Measurements from ENCODE around the gene ERVFRD-1.

ERVFRD-1 gene

GRCh38 chr6:11066505-11067347 lies 44.8 kb downstream of the ERVFRD-1 start:
- Histone ChIP-seq H3K27ac (ENCODE audit: low read depth, low read length) (no peak overlapping the region), H3K4me1 (ENCODE audit: control insufficient read depth, insufficient read depth, low read length, unreplicated experiment) (no peaks in the 10 kb centered on the region), H3K79me2 (ENCODE audit: control insufficient read depth, insufficient read depth, low read length, unreplicated experiment) (no peaks in the 10 kb centered on the region), H3K36me3 (ENCODE audit: insufficient read depth, low read length) (no peaks in the 10 kb centered on the region), H3K4me3 (ENCODE audit: low read depth, low read length) (no peak overlapping the region), H3K27me3 (ENCODE audit: insufficient read depth, low read length) (no peaks in the 10 kb centered on the region), H2AFZ (ENCODE audit: low read length, unreplicated experiment) (no peak overlapping the region)

- Histone ChIP-seq H3K79me2 (ENCODE audit: control insufficient read depth, insufficient read depth, low read length, unreplicated experiment) (no peaks in the 10 kb centered on the region), H3K4me1 (ENCODE audit: control insufficient read depth, insufficient read depth, low read length, unreplicated experiment) (no peaks in the 10 kb centered on the region), H3K4me3 (ENCODE audit: low read depth, low read length) (no peak overlapping the region), H3K36me3 (ENCODE audit: insufficient read depth, low read length) (no peaks in the 10 kb centered on the region), H3K27ac (ENCODE audit: low read depth, low read length) (no peak overlapping the region), H3K27me3 (ENCODE audit: insufficient read depth, low read length) (no peaks in the 10 kb centered on the region), H2AFZ (ENCODE audit: low read length, unreplicated experiment) (no peak overlapping the region)
Measured at GRCh38 chr6:11065436-11066202, 45.9 kb downstream of the ERVFRD-1 start.

- Histone ChIP-seq H3K27ac (ENCODE audit: low read depth, low read length) (no peak overlapping the region), H3K4me1 (ENCODE audit: control insufficient read depth, insufficient read depth, low read length, unreplicated experiment) (no peaks in the 10 kb centered on the region), H3K4me3 (ENCODE audit: low read depth, low read length) (no peak overlapping the region), H3K79me2 (ENCODE audit: control insufficient read depth, insufficient read depth, low read length, unreplicated experiment) (no peaks in the 10 kb centered on the region), H3K27me3 (ENCODE audit: insufficient read depth, low read length) (no peaks in the 10 kb centered on the region), H2AFZ (ENCODE audit: low read length, unreplicated experiment) (no peak overlapping the region), H3K36me3 (ENCODE audit: insufficient read depth, low read length) (no peaks in the 10 kb centered on the region)
Measured at GRCh38 chr6:11064836-11065235, 46.7 kb downstream of the ERVFRD-1 start.

GRCh38 chr6:11062715-11063114 lies 48.8 kb downstream of the ERVFRD-1 start:
- Histone ChIP-seq H3K4me3 (ENCODE audit: low read depth, low read length) (no peak overlapping the region), H3K4me1 (ENCODE audit: control insufficient read depth, insufficient read depth, low read length, unreplicated experiment) (no peaks in the 10 kb centered on the region), H3K79me2 (ENCODE audit: control insufficient read depth, insufficient read depth, low read length, unreplicated experiment) (no peaks in the 10 kb centered on the region), H2AFZ (ENCODE audit: low read length, unreplicated experiment) (no peak overlapping the region), H3K27me3 (ENCODE audit: insufficient read depth, low read length) (no peaks in the 10 kb centered on the region), H3K27ac (ENCODE audit: low read depth, low read length) (no peak overlapping the region), H3K36me3 (ENCODE audit: insufficient read depth, low read length) (no peaks in the 10 kb centered on the region)

GRCh38 chr6:11062083-11062482 lies 49.4 kb downstream of the ERVFRD-1 start:
- Histone ChIP-seq H3K27ac (ENCODE audit: low read depth, low read length) (no peak overlapping the region), H3K4me1 (ENCODE audit: control insufficient read depth, insufficient read depth, low read length, unreplicated experiment) (no peaks in the 10 kb centered on the region), H2AFZ (ENCODE audit: low read length, unreplicated experiment) (no peak overlapping the region), H3K4me3 (ENCODE audit: low read depth, low read length) (no peak overlapping the region), H3K36me3 (ENCODE audit: insufficient read depth, low read length) (no peaks in the 10 kb centered on the region), H3K79me2 (ENCODE audit: control insufficient read depth, insufficient read depth, low read length, unreplicated experiment) (no peaks in the 10 kb centered on the region), H3K27me3 (ENCODE audit: insufficient read depth, low read length) (no peaks in the 10 kb centered on the region)

GRCh38 chr6:11058406-11058805 lies 53.1 kb downstream of the ERVFRD-1 start:
- Histone ChIP-seq H2AFZ (ENCODE audit: low read length, unreplicated experiment) (no peak overlapping the region), H3K4me3 (ENCODE audit: low read depth, low read length) (no peak overlapping the region), H3K4me1 (ENCODE audit: control insufficient read depth, insufficient read depth, low read length, unreplicated experiment) (peaks cover 11% of the 10 kb centered on the region), H3K27me3 (ENCODE audit: insufficient read depth, low read length) (no peaks in the 10 kb centered on the region), H3K36me3 (ENCODE audit: insufficient read depth, low read length) (no peaks in the 10 kb centered on the region), H3K79me2 (ENCODE audit: control insufficient read depth, insufficient read depth, low read length, unreplicated experiment) (no peaks in the 10 kb centered on the region), H3K27ac (ENCODE audit: low read depth, low read length) (no peak overlapping the region)

GRCh38 chr6:11056871-11057270 lies 54.7 kb downstream of the ERVFRD-1 start:
- Histone ChIP-seq H2AFZ (ENCODE audit: low read length, unreplicated experiment) (no peak overlapping the region), H3K36me3 (ENCODE audit: insufficient read depth, low read length) (no peaks in the 10 kb centered on the region), H3K4me3 (ENCODE audit: low read depth, low read length) (no peak overlapping the region), H3K79me2 (ENCODE audit: control insufficient read depth, insufficient read depth, low read length, unreplicated experiment) (no peaks in the 10 kb centered on the region), H3K27me3 (ENCODE audit: insufficient read depth, low read length) (no peaks in the 10 kb centered on the region), H3K4me1 (ENCODE audit: control insufficient read depth, insufficient read depth, low read length, unreplicated experiment) (peaks cover 11% of the 10 kb centered on the region), H3K27ac (ENCODE audit: low read depth, low read length) (no peak overlapping the region)

- Histone ChIP-seq H3K27me3 (ENCODE audit: insufficient read depth, low read length) (no peaks in the 10 kb centered on the region), H3K4me1 (ENCODE audit: control insufficient read depth, insufficient read depth, low read length, unreplicated experiment) (peaks cover 11% of the 10 kb centered on the region), H2AFZ (ENCODE audit: low read length, unreplicated experiment) (no peak overlapping the region), H3K4me3 (ENCODE audit: low read depth, low read length) (no peak overlapping the region), H3K36me3 (ENCODE audit: insufficient read depth, low read length) (no peaks in the 10 kb centered on the region), H3K79me2 (ENCODE audit: control insufficient read depth, insufficient read depth, low read length, unreplicated experiment) (no peaks in the 10 kb centered on the region), H3K27ac (ENCODE audit: low read depth, low read length) (no peak overlapping the region)
Measured at GRCh38 chr6:11055127-11055627, 56.3 kb downstream of the ERVFRD-1 start.

- peaks cover 11% of the 10 kb centered on the region for H3K4me1 ChIP-seq (ENCODE audit: control insufficient read depth, insufficient read depth, low read length, unreplicated experiment)
- no peaks in the 10 kb centered on the region for H3K36me3 ChIP-seq (ENCODE audit: insufficient read depth, low read length)
Measured at GRCh38 chr6:11054722-11055121, 56.8 kb downstream of the ERVFRD-1 start.

GRCh38 chr6:11053307-11053706 lies 58.2 kb downstream of the ERVFRD-1 start:
- H3K4me3 ChIP-seq (ENCODE audit: low read depth, low read length): no peak overlapping the region
- H3K4me1 ChIP-seq (ENCODE audit: control insufficient read depth, insufficient read depth, low read length, unreplicated experiment): peaks cover 11% of the 10 kb centered on the region
- no peaks in the 10 kb centered on the region for H3K79me2 ChIP-seq (ENCODE audit: control insufficient read depth, insufficient read depth, low read length, unreplicated experiment)
- no peak overlapping the region for H2AFZ ChIP-seq (ENCODE audit: low read length, unreplicated experiment)
- H3K27me3 ChIP-seq (ENCODE audit: insufficient read depth, low read length): no peaks in the 10 kb centered on the region
- H3K36me3 ChIP-seq (ENCODE audit: insufficient read depth, low read length): no peaks in the 10 kb centered on the region
- H3K27ac ChIP-seq (ENCODE audit: low read depth, low read length): no peak overlapping the region

More at GRCh38 chr6:11054722-11055121, 56.8 kb downstream of the ERVFRD-1 start:
- Histone ChIP-seq H3K79me2 (ENCODE audit: control insufficient read depth, insufficient read depth, low read length, unreplicated experiment) (no peaks in the 10 kb centered on the region), H3K27ac (ENCODE audit: low read depth, low read length) (no peak overlapping the region), H3K4me3 (ENCODE audit: low read depth, low read length) (no peak overlapping the region), H2AFZ (ENCODE audit: low read length, unreplicated experiment) (no peak overlapping the region), H3K27me3 (ENCODE audit: insufficient read depth, low read length) (no peaks in the 10 kb centered on the region)
